ENCODE measurements around the gene PADI2.

DNA sequence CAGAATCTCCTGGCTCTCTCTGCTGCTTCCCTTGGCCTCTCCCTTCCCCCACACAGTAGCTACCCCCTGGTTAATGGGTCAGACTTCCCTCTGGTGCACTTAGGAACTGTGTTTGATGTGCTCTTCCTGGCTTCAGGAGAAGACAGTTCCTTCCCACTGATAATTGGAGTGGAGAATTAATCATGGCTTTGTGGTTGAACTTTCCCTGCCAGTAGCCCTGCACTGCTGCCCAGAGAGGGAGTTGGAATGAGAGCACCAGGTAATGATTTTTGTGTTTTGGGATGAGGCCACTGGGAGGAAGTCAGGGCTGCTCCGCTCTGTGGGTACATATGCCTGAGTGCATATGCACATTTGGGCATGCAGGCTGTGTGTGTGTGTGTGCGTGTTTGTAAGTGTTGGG lies 39.7 kb upstream of the PADI2 start:
- TF ChIP-seq, protein P1, sequence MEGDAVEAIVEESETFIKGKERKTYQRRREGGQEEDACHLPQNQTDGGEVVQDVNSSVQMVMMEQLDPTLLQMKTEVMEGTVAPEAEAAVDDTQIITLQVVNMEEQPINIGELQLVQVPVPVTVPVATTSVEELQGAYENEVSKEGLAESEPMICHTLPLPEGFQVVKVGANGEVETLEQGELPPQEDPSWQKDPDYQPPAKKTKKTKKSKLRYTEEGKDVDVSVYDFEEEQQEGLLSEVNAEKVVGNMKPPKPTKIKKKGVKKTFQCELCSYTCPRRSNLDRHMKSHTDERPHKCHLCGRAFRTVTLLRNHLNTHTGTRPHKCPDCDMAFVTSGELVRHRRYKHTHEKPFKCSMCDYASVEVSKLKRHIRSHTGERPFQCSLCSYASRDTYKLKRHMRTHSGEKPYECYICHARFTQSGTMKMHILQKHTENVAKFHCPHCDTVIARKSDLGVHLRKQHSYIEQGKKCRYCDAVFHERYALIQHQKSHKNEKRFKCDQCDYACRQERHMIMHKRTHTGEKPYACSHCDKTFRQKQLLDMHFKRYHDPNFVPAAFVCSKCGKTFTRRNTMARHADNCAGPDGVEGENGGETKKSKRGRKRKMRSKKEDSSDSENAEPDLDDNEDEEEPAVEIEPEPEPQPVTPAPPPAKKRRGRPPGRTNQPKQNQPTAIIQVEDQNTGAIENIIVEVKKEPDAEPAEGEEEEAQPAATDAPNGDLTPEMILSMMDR (conservative IDR thresholded peaks at IDR 0.05; ENCODE audit: low read length), result no peak
- no peak for TF ChIP-seq EZH2phosphoT487 (IDR thresholded peaks at IDR 0.05; ENCODE audit: borderline replicate concordance, low read depth, low read length)

Measured in OCI-LY7 (cell line).